ENCODE measurements around the gene TCF7L1. TPM values are rescaled to one million over a fixed set of nuclear protein-coding genes. Genes with fewer than 3 reads are reported as not detected.

The TCF7L1 gene
- total and polyA plus RNA-seq, 9 of the 15 experiments (the other 6 are each of a cell fraction or from before 2014, with no cell fraction given): 0.03 to 0.11 (median 0.07) TPM; not detected in 5

- no peak overlapping the region for H2AFZ ChIP-seq (ENCODE audit: low read depth, low read length)
- TF ChIP-seq NR2C2 (CRISPR knock-in tag; IDR thresholded peaks at IDR 0.05): no peak
- TF ChIP-seq NR2C2 (tag; IDR thresholded peaks at IDR 0.05): no peak
- no peak for TF ChIP-seq ZNF217 (CRISPR knock-in tag; IDR thresholded peaks at IDR 0.05)
- no peak for TF ChIP-seq OTX1 (CRISPR knock-in tag; IDR thresholded peaks at IDR 0.05)
- TF ChIP-seq SETDB1 (IDR thresholded peaks at IDR 0.05; ENCODE audit: low read length): no peak
- TF ChIP-seq GABPB2 (CRISPR knock-in tag; conservative IDR thresholded peaks at IDR 0.05): no peak
- TF ChIP-seq PTTG1 (tag; IDR thresholded peaks at IDR 0.05; ENCODE audit: low read depth): no peak
- no peak for TF ChIP-seq ELK3 (CRISPR knock-in tag; IDR thresholded peaks at IDR 0.05)
- TF ChIP-seq NCOA2 (IDR thresholded peaks at IDR 0.05; ENCODE audit: partially characterized antibody in 2 of 2): no peak
- no peak for TF ChIP-seq DMBX1 (CRISPR knock-in tag; IDR thresholded peaks at IDR 0.05; ENCODE audit: borderline replicate concordance)
- TF ChIP-seq MYNN (IDR thresholded peaks at IDR 0.05): no peak
- TF ChIP-seq MYNN (CRISPR knock-in tag; IDR thresholded peaks at IDR 0.05): no peak
- DNase-seq (ENCODE audit: extremely low read depth in 1 of 4, low spot score in 3 of 4) (no peak), FAIRE-seq (no peak), ATAC-seq (no peak)
- H3K79me2 ChIP-seq (ENCODE audit: control insufficient read depth, insufficient read depth, low read length): no peaks in the 10 kb centered on the region
- ChIA-PET POLR2A (interaction anchor here (0.5 to 0.7 kb wide), 3 partner anchors 19 to 155 kb away, joined by 3 to 4 read pairs (median 3); no protein-coding TSS in a partner anchor), CTCF (ENCODE audit: low intra/inter-chr PET ratio) (no interaction called here)
- H3K9me1 ChIP-seq (ENCODE audit: control insufficient read depth, insufficient read depth, low read length): no peaks in the 10 kb centered on the region
- in situ Hi-C loops (cut with MboI) (no loop called here), intact Hi-C loops (cut with micrococcal nuclease) (loop anchor here (2.0 to 5.0 kb wide), 3 partner anchors 63 to 168 kb away; no protein-coding TSS in a partner anchor)
- no TSS peak for BruUV-seq (replicated peaks)
- peaks cover 0 to 18% of the 10 kb centered on the region in 2 experiments; a peak in 2 of 5 replicates for H3K4me1 ChIP-seq (replicated peaks in 1 of 2; ENCODE audit: control insufficient read depth in 2 of 2, insufficient read depth in 2 of 2, low read length in 2 of 2)
- H3K9me3 ChIP-seq (replicated peaks; ENCODE audit: control insufficient read depth, insufficient read depth, low read depth, low read length): no peaks in the 10 kb centered on the region
- no peaks in the 10 kb centered on the region for H3K36me3 ChIP-seq (ENCODE audit: control insufficient read depth, insufficient read depth, low read length)
- no peak overlapping the region for H3K9ac ChIP-seq (ENCODE audit: insufficient read depth in 1 of 2, low read depth in 2 of 2, low read length in 2 of 2)
- 0% methylated on average over 2 of the region's 2 CpGs for WGBS (ENCODE audit: insufficient coverage, low coverage, missing lambda C conversion rate)
- no peak overlapping the region for H3K27ac ChIP-seq (ENCODE audit: extremely low read depth, low read depth, low read length)
- H4K20me1 ChIP-seq (replicated peaks; ENCODE audit: control insufficient read depth, insufficient read depth, low read length): no peaks in the 10 kb centered on the region
- no peak overlapping the region for H3K4me3 ChIP-seq
- peaks cover 17 to 45% of the 10 kb centered on the region in 2 experiments; a peak in 4 of 5 replicates for H3K27me3 ChIP-seq (ENCODE audit: control insufficient read depth in 2 of 2, insufficient read depth in 2 of 2, low read length in 2 of 2)
- H3K4me2 ChIP-seq (ENCODE audit: insufficient read depth, low read length): no peak overlapping the region
Measured at GRCh38 chr2:85130407-85130806, 2.8 kb upstream of the TCF7L1 start.

Data from K562 (cell line).